Measurements from ENCODE around the gene HOXB7.
A peak's percentile ranks its signal among the peaks of the same experiment; 100 is the strongest.

Gene HOXB7

GRCh38 chr17:48593840-48594537 is 16.8 kb downstream of the HOXB7 start:
- DNase-seq: peak; percentile 46

- DNase-seq: no peak
Observed at GRCh38 chr17:48593126-48593829, 17.5 kb downstream of the HOXB7 start, which contains the start of gene HOXB5. Gene HOXB5 (minus strand): TSS chr17:48593779. CDS start chr17:48593682, 97 bp downstream.

GRCh38 chr17:48592577-48592976 is 18.2 kb downstream of the HOXB7 start:
- no peak for DNase-seq

- no peak for DNase-seq
Observed at GRCh38 chr17:48592057-48592514, 18.7 kb downstream of the HOXB7 start.

- DNase-seq: no peak
Observed at GRCh38 chr17:48591255-48592056, 19.4 kb downstream of the HOXB7 start.

- no peak for DNase-seq
Observed at GRCh38 chr17:48590607-48591161, 20.1 kb downstream of the HOXB7 start.

GRCh38 chr17:48589831-48590606 is 20.8 kb downstream of the HOXB7 start, which contains the start of gene HOXB3:
Gene HOXB3 (minus strand): TSS chr17:48590241. CDS start chr17:48552474, 37,767 bp downstream.
- no peak for DNase-seq

GRCh38 chr17:48589060-48589830 is 21.6 kb downstream of the HOXB7 start:
- DNase-seq: no peak

GRCh38 chr17:48588528-48588927 is 22.3 kb downstream of the HOXB7 start:
- DNase-seq: no peak

GRCh38 chr17:48588074-48588415 is 22.8 kb downstream of the HOXB7 start:
- DNase-seq: no peak

- peak; percentile 29 for DNase-seq
Observed at GRCh38 chr17:48587276-48588073, 23.3 kb downstream of the HOXB7 start.

- no peak for DNase-seq
Observed at GRCh38 chr17:48586355-48587258, 24.2 kb downstream of the HOXB7 start.

GRCh38 chr17:48584223-48584741 is 26.5 kb downstream of the HOXB7 start:
- no peak for DNase-seq

GRCh38 chr17:48583708-48584222 is 27.1 kb downstream of the HOXB7 start:
- no peak for DNase-seq

- DNase-seq: no peak
Observed at GRCh38 chr17:48582750-48583069, 28.1 kb downstream of the HOXB7 start.

- no peak for DNase-seq
Observed at GRCh38 chr17:48579760-48580554, 30.9 kb downstream of the HOXB7 start.

- no peak for DNase-seq
Observed at GRCh38 chr17:48579471-48579759, 31.4 kb downstream of the HOXB7 start.

All from MV-4-11 (cell line).